GM12875 (cell line): ENCODE data around the gene RAP1GDS1.
A peak's percentile ranks its signal among the peaks of the same experiment; 100 is the strongest.

Experiments
- H3K4me3 ChIP-seq: one replicate; pipeline ENCODE4 v1.5.1; 2011; ENCODE audit warnings: low read depth, low read length, control low read depth
- CTCF ChIP-seq: IDR thresholded peaks from 2 replicates; pipeline ENCODE4 v1.5.1; 2011; ENCODE audit warnings: low read depth, mild to moderate bottlenecking, control low read depth, inconsistent platforms, low read length, moderate library complexity, borderline replicate concordance; ENCODE audit not compliant: insufficient read depth

RAP1GDS1 gene

GRCh38 chr4:98242538-98242937, 18.6 kb upstream of the RAP1GDS1 start:
- H3K4me3 ChIP-seq = no peak overlapping the region
- TF ChIP-seq CTCF = no peak

GRCh38 chr4:98245226-98245625, 16.0 kb upstream of the RAP1GDS1 start:
- no peak overlapping the region for H3K4me3 ChIP-seq
- no peak for TF ChIP-seq CTCF

GRCh38 chr4:98248934-98249333, 12.2 kb upstream of the RAP1GDS1 start:
- TF ChIP-seq CTCF = no peak
- no peak overlapping the region for H3K4me3 ChIP-seq

GRCh38 chr4:98249831-98250230, 11.4 kb upstream of the RAP1GDS1 start:
- no peak overlapping the region for H3K4me3 ChIP-seq
- no peak for TF ChIP-seq CTCF

- no peak overlapping the region for H3K4me3 ChIP-seq
- TF ChIP-seq CTCF = no peak
Measured at GRCh38 chr4:98253499-98253898, 7.7 kb upstream of the RAP1GDS1 start.

GRCh38 chr4:98260047-98260578, 1.1 kb upstream of the RAP1GDS1 start:
- no peak for TF ChIP-seq CTCF
- H3K4me3 ChIP-seq = peak overlapping the region; percentile 86

GRCh38 chr4:98261405-98262291, 464 bp downstream of the RAP1GDS1 start:
- peak overlapping the region; percentile 83 for H3K4me3 ChIP-seq
- TF ChIP-seq CTCF = no peak
